ENCODE results near the gene LRRC46. TPM values are rescaled to one million over a fixed set of nuclear protein-coding genes. Genes with fewer than 3 reads are reported as not detected.
A peak's percentile ranks its signal among the peaks of the same experiment; 100 is the strongest.

The LRRC46 gene
- total RNA-seq, 1 donor from 2014 or later: 0.05 TPM

DNA sequence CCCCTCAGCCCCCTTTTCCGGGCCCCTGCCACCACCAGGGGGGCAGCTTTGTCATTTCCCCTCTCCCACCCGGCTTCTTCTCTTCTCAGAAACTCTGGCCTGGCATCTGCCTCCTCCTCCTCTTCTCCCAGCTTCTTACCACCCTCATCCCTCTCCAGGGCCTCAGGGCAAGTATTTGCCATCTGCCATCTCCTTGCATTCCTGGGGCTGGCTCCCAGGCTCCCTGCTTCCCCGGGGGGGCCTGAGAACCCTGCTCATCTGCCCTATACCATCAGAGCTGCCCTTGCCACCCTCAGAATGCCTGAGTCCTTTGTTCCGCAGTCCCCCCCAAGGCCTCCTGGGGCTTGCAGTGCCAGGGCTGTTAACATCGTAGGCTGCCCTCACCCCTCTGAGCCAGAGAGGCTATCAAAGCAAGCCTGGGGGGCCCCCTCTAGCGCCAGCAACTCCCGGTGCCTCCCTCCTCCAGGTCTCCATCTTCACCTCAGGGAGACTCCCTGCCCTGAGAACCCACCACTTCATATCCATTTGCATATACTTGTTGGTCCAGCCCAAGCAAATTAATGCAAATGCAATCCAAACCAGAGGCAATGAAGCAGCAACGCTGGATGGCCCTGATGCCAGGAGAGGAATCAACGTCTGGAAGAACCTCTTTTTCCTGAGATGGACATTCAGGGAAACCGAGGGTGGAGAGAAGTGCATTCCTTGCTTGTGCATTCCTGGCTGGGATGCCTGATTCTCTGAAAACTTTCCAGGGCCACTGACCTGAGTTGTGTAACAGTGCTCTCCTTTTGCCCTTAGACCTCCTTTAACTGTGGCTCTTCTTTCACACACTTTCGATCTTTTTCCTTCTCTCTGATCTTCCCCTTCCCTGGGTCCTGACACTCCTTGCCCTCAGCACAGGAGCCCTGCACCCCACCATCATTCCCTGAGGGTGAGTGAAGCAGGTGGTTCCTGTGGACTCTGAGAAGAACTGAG, 43.8 kb downstream of the LRRC46 start:
- peak; percentile 31 for DNase-seq (ENCODE audit: low read depth)

DNA sequence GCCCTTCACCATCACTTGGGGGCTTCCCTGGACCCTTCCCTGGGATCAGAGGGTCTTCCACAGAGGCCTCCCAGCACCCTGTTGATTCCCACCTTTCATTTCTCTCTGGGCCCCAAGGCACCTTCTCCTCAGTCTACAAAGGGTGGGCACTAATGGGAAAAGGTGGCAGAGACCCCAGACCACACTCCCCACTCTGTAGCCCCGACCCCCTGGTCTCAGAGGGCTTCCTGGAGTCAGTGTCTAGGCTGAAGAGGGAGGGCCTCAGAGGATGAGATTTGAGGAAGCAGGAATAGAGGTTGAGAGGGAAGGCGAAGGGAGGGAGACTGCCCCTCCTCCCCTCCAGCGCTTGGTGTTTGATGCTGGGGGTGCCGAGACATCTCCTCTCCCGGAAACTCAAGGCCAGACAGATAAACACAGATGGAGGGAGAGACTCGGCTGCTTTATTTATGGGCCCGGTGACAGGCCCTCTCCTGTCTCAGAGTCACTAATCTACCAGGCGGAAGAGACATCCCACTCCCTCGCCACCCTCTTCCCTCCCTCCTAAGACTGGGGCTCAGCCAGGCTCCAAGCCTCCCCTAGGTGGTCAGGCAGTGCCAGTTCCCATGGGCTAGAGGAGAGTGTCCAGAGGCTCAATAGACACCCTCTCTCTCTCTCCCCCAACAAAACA, 46.0 kb downstream of the LRRC46 start:
- no peak for DNase-seq (ENCODE audit: low read depth)

GRCh38 chr17:47878203-47879027, 46.9 kb downstream of the LRRC46 start:
- peak; percentile 23 for DNase-seq (ENCODE audit: low read depth)

DNA sequence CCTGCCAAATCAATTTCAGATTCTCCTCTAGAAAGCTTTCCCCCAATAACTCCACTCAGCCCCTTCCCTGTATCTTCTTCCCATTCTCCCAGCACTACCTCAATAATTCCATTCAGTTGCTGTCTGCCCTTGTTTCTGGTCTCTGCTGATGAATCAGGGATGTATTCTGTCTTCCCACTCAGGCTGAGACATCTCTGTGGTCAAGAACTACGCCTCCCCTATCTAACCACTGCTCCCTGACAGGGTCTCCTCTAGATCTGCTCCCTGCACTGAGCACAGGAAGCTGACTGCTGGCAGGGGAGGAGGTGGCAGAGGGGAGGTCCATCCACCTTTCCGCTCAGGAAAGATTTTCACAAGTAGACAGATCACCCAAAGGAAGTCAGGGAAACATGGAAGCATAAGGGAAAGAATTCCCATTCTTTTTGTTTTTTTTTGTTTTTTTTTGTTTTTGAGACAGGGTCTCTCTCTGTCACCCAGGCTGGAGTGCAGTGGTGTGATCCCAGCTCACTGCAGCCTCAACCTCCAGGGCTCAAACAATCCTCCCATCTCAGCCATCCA, 47.6 kb downstream of the LRRC46 start:
- DNase-seq (ENCODE audit: low read depth): peak; percentile 63

DNA sequence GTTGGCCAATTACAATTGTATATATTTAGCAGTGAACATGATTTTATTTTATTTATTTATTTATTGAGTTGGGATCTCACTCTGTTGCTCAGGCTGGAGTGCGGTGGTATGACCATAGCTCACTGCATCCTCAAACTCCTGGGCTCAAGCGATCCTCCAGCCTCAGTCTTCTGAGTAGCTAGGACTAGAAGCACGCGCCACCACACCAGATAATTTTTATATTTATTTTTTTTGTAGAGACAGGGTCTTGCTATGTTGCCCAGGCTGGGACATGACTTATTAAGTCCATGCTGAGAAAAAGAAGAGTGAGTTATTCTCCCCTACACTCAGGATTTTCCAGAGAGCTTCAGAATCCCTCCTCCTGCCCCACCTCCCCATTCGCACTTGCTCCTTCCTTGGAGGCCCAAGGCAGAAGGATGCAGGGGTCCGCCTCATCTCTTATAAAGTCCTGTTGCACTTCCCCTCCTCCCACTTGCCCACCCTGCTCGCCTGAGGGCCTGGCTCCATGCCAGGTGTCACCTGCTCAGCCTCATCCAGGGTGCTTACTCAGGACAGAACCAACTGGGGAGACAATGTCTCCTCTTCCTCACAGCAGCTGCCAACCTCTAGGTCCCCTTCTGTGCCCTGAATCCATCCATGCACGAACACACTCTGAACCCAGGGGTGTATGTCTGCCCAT, 48.4 kb downstream of the LRRC46 start:
- no peak for DNase-seq (ENCODE audit: low read depth)

- peak; percentile 60 for DNase-seq (ENCODE audit: low read depth)
These were observed 50.8 kb downstream of the LRRC46 start for GRCh38 chr17:47882247-47882646.

GRCh38 chr17:47882695-47883588, 51.5 kb downstream of the LRRC46 start:
- DNase-seq (ENCODE audit: low read depth): no peak

DNA sequence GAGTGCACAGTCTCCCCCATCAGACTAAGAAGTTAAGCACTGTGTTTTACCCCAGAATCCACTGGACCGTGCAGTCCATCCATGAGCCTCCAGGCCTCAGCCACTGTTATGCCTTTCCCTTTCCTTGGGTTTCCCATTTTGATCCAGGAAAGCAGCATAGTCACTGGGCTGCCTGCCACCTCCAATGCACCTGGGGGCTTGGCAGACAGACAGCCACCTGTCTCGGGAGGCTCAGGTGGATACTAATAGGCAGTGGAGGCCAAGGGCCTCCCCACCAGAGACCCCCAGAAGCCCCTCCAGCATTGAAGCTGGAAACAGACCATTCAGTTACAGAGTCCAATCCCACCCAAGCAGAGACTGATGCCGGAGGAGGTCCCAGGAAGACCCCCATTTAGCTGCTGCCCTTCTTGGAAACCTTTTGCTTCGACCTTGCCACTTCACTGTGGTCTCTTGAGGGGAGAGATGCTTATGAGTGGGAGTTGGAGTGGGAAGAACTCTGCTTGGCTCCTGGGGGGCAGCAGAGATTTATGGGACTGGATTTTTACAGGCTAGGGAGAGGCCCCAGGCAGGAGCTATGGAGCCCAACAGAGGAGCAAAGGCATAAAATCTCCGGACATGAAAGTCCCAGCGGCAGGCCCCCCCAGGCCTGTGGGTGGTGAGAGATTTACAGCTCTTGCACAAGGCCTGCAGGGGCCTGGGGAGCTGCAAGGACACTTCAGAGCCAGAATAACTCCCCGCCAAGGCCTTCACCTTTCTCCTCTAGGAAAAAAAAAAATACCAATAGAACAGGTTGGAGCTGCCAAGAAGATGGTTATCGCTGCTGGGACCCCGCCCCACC, 52.3 kb downstream of the LRRC46 start:
- no peak for DNase-seq (ENCODE audit: low read depth)

- DNase-seq (ENCODE audit: low read depth): no peak
These were observed 52.9 kb downstream of the LRRC46 start for GRCh38 chr17:47884427-47884740.

DNA sequence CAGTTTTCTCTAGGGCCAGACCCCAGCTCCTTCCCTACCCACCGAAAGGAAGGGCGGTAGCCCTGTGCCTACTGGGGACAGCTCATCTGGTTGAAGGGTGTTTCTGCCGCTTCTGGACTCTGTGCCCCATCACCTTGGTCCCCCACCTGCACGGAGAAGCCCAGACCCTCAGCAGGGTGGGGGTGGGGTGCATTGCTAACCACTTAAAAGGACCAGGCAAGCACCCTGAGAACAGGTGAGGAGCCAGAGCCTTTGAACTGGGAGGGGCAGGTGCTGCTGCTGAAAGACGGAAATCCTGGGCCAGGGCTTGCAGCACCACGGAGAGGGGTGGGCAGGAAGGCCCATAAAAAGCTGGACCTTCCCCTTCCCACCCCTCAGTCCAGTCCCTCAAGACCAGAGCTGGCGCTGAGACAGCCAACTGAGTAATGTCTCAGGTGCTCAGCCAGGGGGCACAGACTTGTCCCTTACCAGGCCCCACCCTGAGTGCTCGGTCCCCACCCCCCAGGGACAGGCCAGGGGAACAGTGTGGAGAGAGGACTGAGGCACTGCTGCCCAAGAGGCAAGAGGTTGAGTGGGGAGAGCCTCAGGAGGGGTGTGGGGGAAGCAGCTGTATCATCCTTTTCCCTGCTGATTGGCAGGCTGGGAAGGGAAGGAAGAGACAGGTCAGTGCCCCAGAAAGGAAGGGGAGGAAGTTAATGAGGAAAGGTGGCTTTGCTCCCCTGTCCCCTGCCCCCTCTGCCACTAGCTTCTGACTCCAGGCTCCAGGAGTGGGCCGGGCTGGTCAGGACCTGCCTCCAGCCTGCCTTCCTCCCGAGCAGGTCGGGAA, 53.6 kb downstream of the LRRC46 start:
- no peak for DNase-seq (ENCODE audit: low read depth)

Other genes with a start within 250 kb of the LRRC46 start
- gene KPNB1, start 181.8 kb upstream of the LRRC46 start, total RNA-seq: 230 and 249 TPM in 2 replicates
- gene TBKBP1, start 137.5 kb upstream of the LRRC46 start, total RNA-seq: 13.7 and 18.0 TPM in 2 replicates
- gene TBX21, start 98.4 kb upstream of the LRRC46 start, total RNA-seq: not detected in 2 replicates
- gene OSBPL7, start 9.9 kb upstream of the LRRC46 start, total RNA-seq: 18.6 and 32.1 TPM in 2 replicates
- gene MRPL10, start 129 bp upstream of the LRRC46 start, total RNA-seq: 53.4 and 53.6 TPM in 2 replicates
- gene SCRN2, start 9.6 kb downstream of the LRRC46 start, total RNA-seq: 111 and 158 TPM in 2 replicates
- gene SP6, start 19.5 kb downstream of the LRRC46 start, total RNA-seq: 0.05 and 0.16 TPM in 2 replicates
- 1.8 and 3.1 TPM in 2 replicates for gene SP2, start 64.6 kb downstream of the LRRC46 start, total RNA-seq
- gene PNPO, start 109.9 kb downstream of the LRRC46 start, total RNA-seq: 29.3 and 43.5 TPM in 2 replicates
- not detected in 2 replicates for gene PRR15L, start 126.2 kb downstream of the LRRC46 start, total RNA-seq
- gene CDK5RAP3, start 139.4 kb downstream of the LRRC46 start, total RNA-seq: 105 and 148 TPM in 2 replicates
- 45.8 and 57.6 TPM in 2 replicates for gene COPZ2, start 206.1 kb downstream of the LRRC46 start, total RNA-seq
- gene NFE2L1, start 216.7 kb downstream of the LRRC46 start, total RNA-seq: 306 and 426 TPM in 2 replicates